ENCODE data around the gene CS.
"Not testable (repeated sequence)": the region's sequence is repeated elsewhere in the genome, so short reads cannot be mapped to it uniquely, and the experiment has no call there.

The CS gene

DNA sequence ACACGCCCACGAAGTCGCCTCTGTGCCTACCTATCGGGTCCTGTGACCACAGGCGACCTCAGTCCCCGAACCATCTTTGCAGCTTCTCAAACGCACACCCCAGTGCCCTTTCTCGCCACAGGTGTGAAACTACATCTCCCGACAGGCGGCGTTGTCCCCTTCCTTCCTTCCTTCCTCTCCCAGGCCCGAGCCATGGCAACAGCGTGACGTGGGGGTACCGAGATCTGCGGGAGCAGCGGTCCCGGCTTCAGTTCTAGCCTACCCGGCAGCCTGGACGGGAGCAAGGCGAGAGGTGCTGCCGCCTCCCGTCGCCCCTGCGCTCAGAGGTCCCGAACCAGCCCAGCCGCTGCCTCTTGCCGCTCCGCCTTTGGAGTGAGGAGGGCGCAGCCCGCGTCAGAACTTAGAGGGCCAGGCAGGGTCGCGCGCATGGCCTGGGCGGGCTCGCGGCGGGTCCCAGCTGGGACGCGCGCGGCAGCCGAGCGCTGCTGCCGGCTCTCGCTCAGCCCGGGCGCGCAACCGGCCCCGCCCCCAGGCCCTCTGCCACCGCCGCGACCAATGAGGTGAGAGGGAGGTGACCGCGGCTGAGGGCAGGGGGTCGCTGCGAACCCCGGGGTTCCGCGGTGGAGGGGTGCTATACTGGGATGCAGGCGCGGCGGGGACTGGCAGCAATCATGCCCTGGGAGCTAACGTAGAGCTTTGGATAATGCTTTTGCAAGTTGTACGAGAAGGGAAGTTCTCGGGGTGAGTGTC is 33.3 kb downstream of the CS start, which contains the start of gene COQ10A:
TSS of gene COQ10A (plus strand) at position 250 of the 750 bp plus-strand sequence. CDS start at position 427, 177 bp downstream.
- peak; percentile 96 for TF ChIP-seq CTCF (conservative IDR thresholded peaks at IDR 0.05; ENCODE audit: low read depth, low read length)
- Histone ChIP-seq H3K36me3 (ENCODE audit: insufficient read depth) (no peaks in the 10 kb centered on the region), H4K20me1 (ENCODE audit: insufficient read depth) (no peaks in the 10 kb centered on the region), H3K4me2 (peak within 1 kb of the TSS; percentile 58), H3K9ac (peak within 1 kb of the TSS; percentile 62), H2AFZ (ENCODE audit: low read depth) (peak within 1 kb of the TSS; percentile 90), H3K27ac (peak within 1 kb of the TSS; percentile 59), H3K4me3 (IDR thresholded peaks at IDR 0.05; ENCODE audit: insufficient read depth, low read depth, low read length) (peak within 1 kb of the TSS; percentile 69), H3K27me3 (ENCODE audit: insufficient read depth, low read depth) (no peaks in the 10 kb centered on the region), H3K4me1 (ENCODE audit: low read depth, poor library complexity, severe bottlenecking) (peaks cover 16% of the 10 kb centered on the region), H3K79me2 (ENCODE audit: insufficient read depth, low read depth) (no peaks in the 10 kb centered on the region)

- Histone ChIP-seq H3K4me1 (ENCODE audit: low read depth, poor library complexity, severe bottlenecking) (peaks cover 16% of the 10 kb centered on the region), H2AFZ (ENCODE audit: low read depth) (peak overlapping the region; percentile 90), H3K9ac (peak overlapping the region; percentile 62; the same call in 1 of the 2 replicates), H3K4me2 (peak overlapping the region; percentile 58), H3K27ac (peak overlapping the region; percentile 59; the same call in 1 of the 2 replicates), H3K4me3 (IDR thresholded peaks at IDR 0.05; ENCODE audit: insufficient read depth, low read depth, low read length) (peak overlapping the region; percentile 69)
- not testable (repeated sequence) for H3K27me3 ChIP-seq (ENCODE audit: insufficient read depth, low read depth); H3K79me2 ChIP-seq (ENCODE audit: insufficient read depth, low read depth); H4K20me1 ChIP-seq (ENCODE audit: insufficient read depth); H3K36me3 ChIP-seq (ENCODE audit: insufficient read depth)
Observed at GRCh38 chr12:56266068-56266692, 34.0 kb downstream of the CS start.

DNA sequence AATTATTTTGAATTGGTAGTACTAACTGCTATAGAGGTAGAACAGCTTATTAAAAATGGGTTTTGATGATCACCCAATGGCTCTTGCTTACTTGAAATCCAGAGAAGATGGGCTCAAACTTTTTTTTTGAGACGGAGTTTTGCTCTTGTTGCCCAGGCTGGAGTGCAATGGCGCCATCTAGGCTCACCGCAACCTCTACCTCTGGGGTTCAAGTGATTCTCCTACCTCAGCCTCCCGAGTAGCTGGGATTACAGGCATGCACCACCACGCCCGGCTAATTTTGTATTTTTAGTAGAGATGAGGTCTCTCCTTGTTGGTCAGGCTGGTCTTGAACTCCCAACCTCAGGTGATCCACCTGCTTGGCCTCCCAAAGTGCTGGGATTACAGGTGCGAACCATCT is 37.2 kb downstream of the CS start:
- not testable (repeated sequence) for H3K27me3 ChIP-seq (ENCODE audit: insufficient read depth, low read depth); H4K20me1 ChIP-seq (ENCODE audit: insufficient read depth); H3K27ac ChIP-seq

GRCh38 chr12:56261503-56262232 is 38.5 kb downstream of the CS start:
- H3K9ac ChIP-seq, result no peak overlapping the region
- no peak overlapping the region for H2AFZ ChIP-seq (ENCODE audit: low read depth)
- peaks cover 23% of the 10 kb centered on the region for H3K4me1 ChIP-seq (ENCODE audit: low read depth, poor library complexity, severe bottlenecking)
- H3K27ac ChIP-seq, result no peak overlapping the region
- H3K36me3 ChIP-seq (ENCODE audit: insufficient read depth), result no peaks in the 10 kb centered on the region
- no peaks in the 10 kb centered on the region for H3K27me3 ChIP-seq (ENCODE audit: insufficient read depth, low read depth)
- H3K79me2 ChIP-seq (ENCODE audit: insufficient read depth, low read depth), result peaks cover 12% of the 10 kb centered on the region
- no peak for TF ChIP-seq CTCF (conservative IDR thresholded peaks at IDR 0.05; ENCODE audit: low read depth, low read length)
- no peak overlapping the region for H3K4me2 ChIP-seq
- H4K20me1 ChIP-seq (ENCODE audit: insufficient read depth), result no peaks in the 10 kb centered on the region
- no peak overlapping the region for H3K4me3 ChIP-seq (IDR thresholded peaks at IDR 0.05; ENCODE audit: insufficient read depth, low read depth, low read length)

More for the DNA sequence above, 37.2 kb downstream of the CS start:
- not testable (repeated sequence) for H3K79me2 ChIP-seq (ENCODE audit: insufficient read depth, low read depth); H3K4me2 ChIP-seq; H3K4me3 ChIP-seq (IDR thresholded peaks at IDR 0.05; ENCODE audit: insufficient read depth, low read depth, low read length); H2AFZ ChIP-seq (ENCODE audit: low read depth); H3K36me3 ChIP-seq (ENCODE audit: insufficient read depth); H3K9ac ChIP-seq
- peaks cover 22% of the 10 kb centered on the region for H3K4me1 ChIP-seq (ENCODE audit: low read depth, poor library complexity, severe bottlenecking)

GRCh38 chr12:56260921-56261320 is 39.2 kb downstream of the CS start:
- Histone ChIP-seq H3K4me3 (IDR thresholded peaks at IDR 0.05; ENCODE audit: insufficient read depth, low read depth, low read length) (no peak overlapping the region), H3K4me2 (no peak overlapping the region), H3K4me1 (ENCODE audit: low read depth, poor library complexity, severe bottlenecking) (peaks cover 19% of the 10 kb centered on the region), H4K20me1 (ENCODE audit: insufficient read depth) (no peaks in the 10 kb centered on the region), H3K27me3 (ENCODE audit: insufficient read depth, low read depth) (no peaks in the 10 kb centered on the region), H3K27ac (no peak overlapping the region), H3K9ac (no peak overlapping the region), H2AFZ (ENCODE audit: low read depth) (no peak overlapping the region), H3K79me2 (ENCODE audit: insufficient read depth, low read depth) (peaks cover 14% of the 10 kb centered on the region), H3K36me3 (ENCODE audit: insufficient read depth) (no peaks in the 10 kb centered on the region)
- TF ChIP-seq CTCF (conservative IDR thresholded peaks at IDR 0.05; ENCODE audit: low read depth, low read length), result no peak

Measured in KMS-11 (cell line).